Measurements from ENCODE around the gene SPRYD4. TPM values are rescaled to one million over a fixed set of nuclear protein-coding genes. Genes with fewer than 3 reads are reported as not detected.
A peak's percentile ranks its signal among the peaks of the same experiment; 100 is the strongest.

Gene SPRYD4
- total RNA-seq = 1 to 10 TPM; 3.2 to 3.3 TPM

DNA sequence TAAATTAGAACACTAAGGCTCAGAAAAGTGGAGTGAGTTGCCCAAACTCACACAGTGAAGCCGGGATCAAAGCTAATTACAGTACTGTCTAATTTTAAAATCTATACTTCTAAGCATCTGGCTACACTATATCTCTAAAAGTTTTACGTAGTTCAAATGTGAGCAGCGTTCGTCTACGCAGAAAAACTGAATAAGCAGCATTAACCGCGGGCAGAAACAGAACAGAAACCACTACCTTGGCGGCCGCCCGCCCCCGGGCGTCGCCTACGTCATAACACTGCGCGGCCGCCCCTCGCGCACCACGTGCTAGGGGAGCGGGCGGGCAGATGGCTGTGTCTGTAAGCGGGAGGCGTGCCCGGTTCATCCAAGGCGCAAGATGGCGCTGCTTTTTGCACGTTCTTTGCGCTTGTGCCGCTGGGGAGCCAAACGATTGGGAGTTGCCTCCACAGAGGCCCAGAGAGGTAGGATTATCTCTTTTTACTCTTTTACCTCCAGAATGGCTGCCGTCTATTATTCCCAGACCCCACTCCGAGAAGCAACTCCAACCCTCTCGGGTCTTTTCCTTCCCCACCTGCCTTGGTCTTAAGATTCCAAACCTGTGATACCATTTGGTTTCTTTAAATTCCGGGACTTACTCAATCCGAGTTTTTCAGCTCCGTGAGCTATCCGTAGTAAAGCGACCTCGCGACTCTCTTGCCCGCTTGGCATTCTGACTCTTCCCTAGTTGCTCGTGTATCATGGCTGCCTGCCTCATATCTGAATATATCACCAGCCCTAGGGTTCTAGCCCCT is at the start of gene SPRYD4:
Gene SPRYD4, plus strand, starts transcription at position 363 of the 791 bp plus-strand sequence. Its CDS starts 14 bp downstream, at position 377.
- H3K4me1 Mint-ChIP-seq (ENCODE audit: low read depth) = peaks cover 35% of the 10 kb centered on the region
- TF ChIP-seq CTCF (IDR thresholded peaks at IDR 0.05) = no peak
- DNase-seq (peak; percentile 95), ATAC-seq (peak; percentile 88)
- H3K27ac Mint-ChIP-seq = peak within 1 kb of the TSS; percentile 98
- H3K27me3 Mint-ChIP-seq = no peaks in the 10 kb centered on the region
- ChIA-PET POLR2A (interaction anchor here (0.7 to 2.3 kb wide), 7 partner anchors 10 to 160 kb away, joined by 3 to 12 read pairs (median 4); partner anchors contain the start of gene TIMELESS), CTCF (interaction anchor here (1.3 to 1.5 kb wide), 2 partner anchors 10 kb away, joined by 3 to 4 read pairs; no protein-coding TSS in a partner anchor)
- H3K4me3 Mint-ChIP-seq = peak within 1 kb of the TSS; percentile 99
- intact Hi-C loops (cut with micrococcal nuclease) = loop anchor here (1.0 kb wide), 1 partner anchor 134 kb away; no protein-coding TSS in a partner anchor
- peaks cover 1% of the 10 kb centered on the region for H3K9me3 Mint-ChIP-seq
- H3K36me3 Mint-ChIP-seq (ENCODE audit: low read depth) = peaks cover 22% of the 10 kb centered on the region

DNA sequence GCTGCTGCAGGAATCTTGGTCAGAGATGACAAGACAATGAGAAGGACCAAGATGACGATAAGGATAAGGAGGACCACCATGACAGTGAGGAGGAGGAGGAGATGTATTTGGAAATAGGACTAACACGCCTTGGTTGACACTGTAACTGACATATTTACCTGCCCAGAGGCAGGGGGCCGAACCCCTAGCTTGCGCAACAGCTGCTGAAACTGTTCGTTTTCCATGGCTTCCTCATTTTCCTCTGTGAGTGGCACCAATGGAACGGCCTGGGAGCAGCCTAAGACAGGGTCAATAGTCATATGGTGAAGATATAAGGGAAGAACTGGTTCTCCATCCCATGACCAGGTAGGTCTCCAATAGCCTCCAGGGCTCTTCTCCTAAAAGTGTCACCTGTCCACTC is 48.0 kb upstream of the SPRYD4 start:
- no peak for ATAC-seq
- intact Hi-C loops (cut with micrococcal nuclease) = no loop called here
- H3K4me1 Mint-ChIP-seq (ENCODE audit: low read depth) = no peaks in the 10 kb centered on the region
- no peak overlapping the region for H3K4me3 Mint-ChIP-seq
- H3K27me3 Mint-ChIP-seq = no peaks in the 10 kb centered on the region
- no peak overlapping the region for H3K27ac Mint-ChIP-seq
- TF ChIP-seq CTCF (IDR thresholded peaks at IDR 0.05) = no peak
- DNase-seq = no peak
- ChIA-PET CTCF (no interaction called here), POLR2A (interaction anchor here (1.0 to 1.4 kb wide), 2 partner anchors 10 to 11 kb away, joined by 3 read pairs; no protein-coding TSS in a partner anchor)
- no peaks in the 10 kb centered on the region for H3K9me3 Mint-ChIP-seq
- H3K36me3 Mint-ChIP-seq (ENCODE audit: low read depth) = peaks cover 44% of the 10 kb centered on the region

DNA sequence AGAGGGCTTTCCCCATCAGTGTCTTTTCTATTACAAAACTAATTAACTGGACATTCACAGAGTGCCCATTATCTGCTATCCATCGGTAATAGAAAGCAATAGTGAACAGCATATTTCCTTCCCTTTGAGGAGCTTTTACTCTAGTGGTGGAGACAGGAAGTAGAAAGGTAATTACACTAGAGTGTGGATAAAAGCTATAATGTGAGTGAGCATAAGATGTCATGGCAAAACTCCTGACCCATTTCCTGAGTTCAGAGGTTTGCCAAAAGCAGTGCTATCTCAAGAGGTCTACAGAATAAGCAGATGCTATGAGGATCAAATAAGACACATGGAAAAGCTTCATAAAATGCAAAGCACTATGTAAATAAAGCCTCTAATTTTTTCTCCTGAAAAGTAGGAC is 43.2 kb upstream of the SPRYD4 start:
- no peak for DNase-seq
- ChIA-PET POLR2A (interaction anchor here (1.2 to 1.5 kb wide), 3 partner anchors 12 to 24 kb away, joined by 3 to 5 read pairs (median 4); partner anchors contain the start of gene TIMELESS), CTCF (interaction anchor here (0.6 to 1.6 kb wide), 5 partner anchors 23 to 757 kb away, joined by 3 to 6 read pairs (median 3); partner anchors contain the start of gene STAT2)
- Mint-ChIP-seq H3K27me3 (no peaks in the 10 kb centered on the region), H3K36me3 (ENCODE audit: low read depth) (peaks cover 56% of the 10 kb centered on the region), H3K4me1 (ENCODE audit: low read depth) (peaks cover 3% of the 10 kb centered on the region), H3K9me3 (no peaks in the 10 kb centered on the region), H3K27ac (no peak overlapping the region), H3K4me3 (no peak overlapping the region)
- intact Hi-C loops (cut with micrococcal nuclease) = no loop called here
- TF ChIP-seq CTCF (IDR thresholded peaks at IDR 0.05) = no peak
- no peak for ATAC-seq

DNA sequence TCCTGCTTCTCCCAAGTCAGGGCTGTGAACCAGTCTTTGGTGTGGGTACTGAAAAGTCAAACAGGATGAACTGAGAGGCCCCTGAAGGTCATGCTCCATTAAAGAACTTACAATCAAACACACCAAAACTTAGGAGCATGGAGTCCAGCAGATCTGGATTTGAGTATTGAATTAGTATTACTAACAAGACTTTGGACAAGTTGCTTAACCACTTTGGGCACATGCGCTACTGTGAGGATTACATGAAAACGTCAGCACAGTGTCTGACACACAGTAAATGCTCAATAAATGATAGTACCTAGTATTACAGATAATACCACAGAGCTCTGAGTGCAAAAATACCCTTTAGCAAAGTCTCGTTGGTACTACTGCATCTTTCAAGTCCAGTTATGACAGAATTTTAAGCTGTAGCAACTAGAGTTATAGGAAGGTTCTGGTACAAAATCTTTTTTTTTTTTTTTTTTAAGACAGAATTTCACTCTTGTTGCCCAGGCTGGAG is 42.4 kb upstream of the SPRYD4 start:
- peaks cover 53% of the 10 kb centered on the region for H3K36me3 Mint-ChIP-seq (ENCODE audit: low read depth)
- H3K9me3 Mint-ChIP-seq = no peaks in the 10 kb centered on the region
- H3K27ac Mint-ChIP-seq = no peak overlapping the region
- ATAC-seq = no peak
- H3K4me3 Mint-ChIP-seq = no peak overlapping the region
- TF ChIP-seq CTCF (IDR thresholded peaks at IDR 0.05) = no peak
- CTCF ChIA-PET = interaction anchor here (0.6 to 0.8 kb wide), 2 partner anchors 38 to 756 kb away, joined by 3 read pairs; no protein-coding TSS in a partner anchor
- POLR2A ChIA-PET = interaction anchor here (1.2 to 1.5 kb wide), 2 partner anchors 11 to 15 kb away, joined by 3 to 4 read pairs; no protein-coding TSS in a partner anchor
- no peaks in the 10 kb centered on the region for H3K27me3 Mint-ChIP-seq
- no peak for DNase-seq
- intact Hi-C loops (cut with micrococcal nuclease) = no loop called here
- peaks cover 3% of the 10 kb centered on the region for H3K4me1 Mint-ChIP-seq (ENCODE audit: low read depth)

DNA sequence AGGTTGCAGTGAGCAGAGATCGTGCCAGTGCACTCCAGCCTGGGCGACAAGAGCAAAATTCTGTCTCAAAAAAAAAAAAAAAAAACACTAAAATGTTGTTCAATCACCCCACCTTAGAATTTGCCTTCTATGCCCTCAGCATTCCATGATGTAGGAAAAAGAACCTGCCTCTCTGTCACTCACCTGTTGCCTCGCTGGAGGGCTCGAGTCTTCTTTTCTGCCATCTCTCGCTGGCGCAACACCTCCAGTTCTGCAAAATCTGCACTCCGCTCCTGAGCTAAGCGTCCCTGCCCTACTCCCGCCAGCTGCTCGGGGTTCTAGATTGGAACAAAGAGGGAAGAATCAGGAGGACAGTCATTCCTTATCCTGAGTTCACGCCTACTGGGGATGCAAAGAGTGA is 37.1 kb upstream of the SPRYD4 start:
- no peak for DNase-seq
- Mint-ChIP-seq H3K4me3 (no peak overlapping the region), H3K27me3 (no peaks in the 10 kb centered on the region), H3K27ac (no peak overlapping the region), H3K36me3 (ENCODE audit: low read depth) (peaks cover 39% of the 10 kb centered on the region), H3K4me1 (ENCODE audit: low read depth) (no peaks in the 10 kb centered on the region), H3K9me3 (no peaks in the 10 kb centered on the region)
- ChIA-PET POLR2A (no interaction called here), CTCF (no interaction called here)
- no peak for ATAC-seq
- TF ChIP-seq CTCF (IDR thresholded peaks at IDR 0.05) = no peak
- intact Hi-C loops (cut with micrococcal nuclease) = no loop called here

All from activated CD8-positive, alpha-beta T cell treated with anti-CD3 and anti-CD28 coated beads for 36 hours (primary cell).